Aortic smooth muscle cell (primary cell): ENCODE results near the gene HMOX1. TPM values are rescaled to one million over a fixed set of nuclear protein-coding genes. Genes with fewer than 3 reads are reported as not detected.

Source experiments
- total RNA-seq: library from RNA; depleted of rRNA; stranded (reverse); fragments of >200 nt; gene quantifications from 2 replicates; pipeline ENCODE4 v1.2.3, GENCODE V29; 2014

The HMOX1 gene
- total RNA-seq: 80.9 and 87.3 TPM in 2 replicates

DNA sequence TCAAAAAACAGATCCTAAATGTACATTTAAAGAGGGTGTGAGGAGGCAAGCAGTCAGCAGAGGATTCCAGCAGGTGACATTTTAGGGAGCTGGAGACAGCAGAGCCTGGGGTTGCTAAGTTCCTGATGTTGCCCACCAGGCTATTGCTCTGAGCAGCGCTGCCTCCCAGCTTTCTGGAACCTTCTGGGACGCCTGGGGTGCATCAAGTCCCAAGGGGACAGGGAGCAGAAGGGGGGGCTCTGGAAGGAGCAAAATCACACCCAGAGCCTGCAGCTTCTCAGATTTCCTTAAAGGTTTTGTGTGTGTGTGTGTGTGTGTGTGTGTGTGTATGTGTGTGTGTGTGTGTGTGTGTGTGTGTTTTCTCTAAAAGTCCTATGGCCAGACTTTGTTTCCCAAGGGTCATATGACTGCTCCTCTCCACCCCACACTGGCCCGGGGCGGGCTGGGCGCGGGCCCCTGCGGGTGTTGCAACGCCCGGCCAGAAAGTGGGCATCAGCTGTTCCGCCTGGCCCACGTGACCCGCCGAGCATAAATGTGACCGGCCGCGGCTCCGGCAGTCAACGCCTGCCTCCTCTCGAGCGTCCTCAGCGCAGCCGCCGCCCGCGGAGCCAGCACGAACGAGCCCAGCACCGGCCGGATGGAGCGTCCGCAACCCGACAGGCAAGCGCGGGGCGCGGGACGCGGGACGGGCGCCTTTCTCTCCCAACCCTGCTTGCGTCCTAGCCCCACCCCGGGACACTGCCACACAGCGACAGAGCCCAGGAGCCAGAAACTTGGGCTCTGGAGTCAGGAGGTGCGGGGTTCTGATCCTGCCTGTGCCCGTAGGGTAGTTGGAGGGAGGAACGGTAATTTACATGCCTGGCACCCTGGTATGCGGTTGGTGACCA is at the start of gene HMOX1:
Gene HMOX1 (plus strand): TSS at position 560 of the 887 bp plus-strand sequence. CDS start 78 bp downstream, at position 638.

DNA sequence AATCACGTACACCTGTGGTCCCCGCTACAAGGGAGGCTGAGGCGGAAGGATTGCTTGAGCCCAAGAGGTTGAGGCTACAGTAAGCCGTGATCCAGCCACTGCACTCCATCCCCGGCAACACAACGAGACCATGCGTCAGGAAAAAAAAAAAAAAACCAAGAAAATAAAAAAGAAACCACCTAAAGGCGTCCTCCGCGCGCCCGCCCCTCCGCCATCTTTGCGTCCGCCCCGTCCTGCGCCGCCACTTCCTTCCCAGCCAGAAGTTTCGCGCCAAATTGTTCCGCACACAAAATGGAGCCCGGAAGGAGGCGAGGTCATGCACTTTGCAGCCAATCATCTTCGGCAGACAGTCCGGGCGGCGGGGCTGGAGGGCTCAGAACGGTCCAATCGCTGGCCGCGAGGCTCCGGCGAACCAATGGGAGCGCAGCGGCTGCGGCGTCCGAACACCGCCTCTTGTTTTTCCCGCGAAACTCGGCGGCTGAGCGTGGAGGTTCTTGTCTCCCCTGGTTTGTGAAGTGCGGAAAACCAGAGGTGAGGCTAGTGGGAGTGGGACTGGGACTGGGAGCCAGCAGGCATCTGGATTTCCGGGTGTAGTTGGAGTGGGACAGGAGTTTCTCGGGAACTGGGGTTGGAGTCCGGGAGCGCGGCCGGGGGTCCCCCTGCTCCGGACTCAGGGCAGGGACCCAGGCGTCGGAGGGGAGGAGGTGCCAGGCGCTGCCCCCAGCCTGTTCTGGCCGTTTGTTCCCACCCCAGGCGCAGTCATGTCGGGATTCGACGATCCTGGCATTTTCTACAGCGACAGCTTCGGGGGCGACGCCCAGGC is 19.0 kb downstream of the HMOX1 start, which contains the start of gene MCM5:
Gene MCM5 (plus strand): TSS at position 463 of the 823 bp plus-strand sequence. CDS start 299 bp downstream, at position 762.

Other genes with a start within 250 kb of the HMOX1 start
- gene HMGXB4, start 123.6 kb upstream of the HMOX1 start, total RNA-seq: 13.1 and 13.6 TPM in 2 replicates
- 27.2 and 33.6 TPM in 2 replicates for gene TOM1, start 81.2 kb upstream of the HMOX1 start, total RNA-seq
- gene MCM5, start 19.0 kb downstream of the HMOX1 start, total RNA-seq: 27.5 and 49.9 TPM in 2 replicates
- 0.12 and 0.92 TPM in 2 replicates for gene RASD2, start 159.7 kb downstream of the HMOX1 start, total RNA-seq
- not detected in 2 replicates for gene MB, start 236.2 kb downstream of the HMOX1 start, total RNA-seq